NCI-H1417 treated with DMSO at 0.1 percent for 48 hours (cell line): ENCODE measurements around the gene SLCO1C1.

Experiments
- DNase-seq: peaks from one replicate; lab custom pipeline; 2025; lab: John Stamatoyannopoulos, UW

Gene SLCO1C1

GRCh38 chr12:20800160-20800559 lies 105.0 kb downstream of the SLCO1C1 start:
- no peak for DNase-seq

GRCh38 chr12:20801035-20801434 lies 105.9 kb downstream of the SLCO1C1 start:
- DNase-seq, result no peak
